Measurements from ENCODE around the gene IPP.

Gene IPP

GRCh38 chr1:45660336-45660735, 90.1 kb downstream of the IPP start:
- H3K9me3 ChIP-seq (ENCODE audit: control insufficient read depth, insufficient read depth, low read length), result no peaks in the 10 kb centered on the region
- H3K9ac ChIP-seq (ENCODE audit: low read depth, low read length), result no peak overlapping the region
- no peak overlapping the region for H3K27ac ChIP-seq (ENCODE audit: low read depth, low read length)
- peaks cover 59% of the 10 kb centered on the region for H3K36me3 ChIP-seq (ENCODE audit: control insufficient read depth, insufficient read depth, low read length)
- H3K27me3 ChIP-seq (ENCODE audit: control insufficient read depth, insufficient read depth, low read length), result no peaks in the 10 kb centered on the region
- H3K4me3 ChIP-seq (ENCODE audit: low read depth, low read length), result no peak overlapping the region
- no peaks in the 10 kb centered on the region for H3K4me1 ChIP-seq (ENCODE audit: control insufficient read depth, insufficient read depth, low read length)

DNA sequence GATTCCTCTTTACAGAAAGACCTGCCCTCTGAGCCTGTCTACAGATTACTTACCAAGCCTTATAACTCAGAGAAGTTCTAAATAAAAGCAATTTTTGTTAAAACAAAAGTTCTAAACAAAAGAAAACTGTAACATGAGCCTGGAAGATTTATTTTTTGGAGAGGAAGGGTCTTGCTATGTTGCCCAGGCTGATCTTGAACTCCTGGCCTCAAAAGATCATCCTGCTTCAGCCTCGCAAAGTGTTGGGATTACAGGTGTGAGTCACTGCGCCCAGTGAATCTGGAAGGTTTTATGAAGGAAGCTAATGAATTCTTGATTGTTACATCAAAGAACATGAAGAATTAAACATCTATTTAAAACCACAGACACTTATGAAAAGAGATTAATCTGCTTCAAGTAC, 91.2 kb downstream of the IPP start:
- H3K9ac ChIP-seq (ENCODE audit: low read depth, low read length), result no peak overlapping the region
- H3K9me3 ChIP-seq (ENCODE audit: control insufficient read depth, insufficient read depth, low read length), result no peaks in the 10 kb centered on the region
- peaks cover 70% of the 10 kb centered on the region for H3K36me3 ChIP-seq (ENCODE audit: control insufficient read depth, insufficient read depth, low read length)
- no peak overlapping the region for H3K4me3 ChIP-seq (ENCODE audit: low read depth, low read length)
- no peaks in the 10 kb centered on the region for H3K27me3 ChIP-seq (ENCODE audit: control insufficient read depth, insufficient read depth, low read length)
- no peaks in the 10 kb centered on the region for H3K4me1 ChIP-seq (ENCODE audit: control insufficient read depth, insufficient read depth, low read length)
- H3K27ac ChIP-seq (ENCODE audit: low read depth, low read length), result no peak overlapping the region

DNA sequence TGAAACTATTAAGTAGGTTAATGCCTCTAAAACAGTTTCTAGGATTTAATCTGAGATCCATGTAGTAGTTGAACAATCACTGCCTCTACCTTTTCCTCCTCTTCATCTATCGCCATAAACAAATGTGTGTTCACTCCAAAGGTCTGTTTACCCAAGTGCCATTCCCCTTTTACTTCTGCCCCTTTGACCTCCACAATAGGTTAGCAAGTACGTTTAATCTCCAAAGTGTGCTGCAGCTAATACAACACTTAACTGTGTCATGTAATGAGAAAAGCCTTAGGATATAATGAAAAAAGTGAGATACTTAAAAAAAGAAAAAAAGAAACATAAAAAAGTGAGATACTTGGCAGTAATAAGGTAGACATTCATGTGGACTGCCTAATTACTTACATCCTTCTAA, 92.3 kb downstream of the IPP start:
- Histone ChIP-seq H3K36me3 (ENCODE audit: control insufficient read depth, insufficient read depth, low read length) (peaks cover 81% of the 10 kb centered on the region), H3K4me3 (ENCODE audit: low read depth, low read length) (no peak overlapping the region)

GRCh38 chr1:45656573-45657226, 93.8 kb downstream of the IPP start:
- Histone ChIP-seq H3K27ac (ENCODE audit: low read depth, low read length) (no peak overlapping the region), H3K4me3 (ENCODE audit: low read depth, low read length) (no peak overlapping the region), H3K9me3 (ENCODE audit: control insufficient read depth, insufficient read depth, low read length) (no peaks in the 10 kb centered on the region), H3K4me1 (ENCODE audit: control insufficient read depth, insufficient read depth, low read length) (no peaks in the 10 kb centered on the region), H3K9ac (ENCODE audit: low read depth, low read length) (no peak overlapping the region), H3K27me3 (ENCODE audit: control insufficient read depth, insufficient read depth, low read length) (no peaks in the 10 kb centered on the region), H3K36me3 (ENCODE audit: control insufficient read depth, insufficient read depth, low read length) (peaks cover 95% of the 10 kb centered on the region)

More for the DNA sequence above, 92.3 kb downstream of the IPP start:
- Histone ChIP-seq H3K9ac (ENCODE audit: low read depth, low read length) (no peak overlapping the region), H3K27me3 (ENCODE audit: control insufficient read depth, insufficient read depth, low read length) (no peaks in the 10 kb centered on the region), H3K4me1 (ENCODE audit: control insufficient read depth, insufficient read depth, low read length) (no peaks in the 10 kb centered on the region), H3K9me3 (ENCODE audit: control insufficient read depth, insufficient read depth, low read length) (no peaks in the 10 kb centered on the region), H3K27ac (ENCODE audit: low read depth, low read length) (no peak overlapping the region)

- no peak overlapping the region for H3K27ac ChIP-seq (ENCODE audit: low read depth, low read length)
- peaks cover 100% of the 10 kb centered on the region for H3K36me3 ChIP-seq (ENCODE audit: control insufficient read depth, insufficient read depth, low read length)
- H3K9ac ChIP-seq (ENCODE audit: low read depth, low read length), result no peak overlapping the region
- no peaks in the 10 kb centered on the region for H3K9me3 ChIP-seq (ENCODE audit: control insufficient read depth, insufficient read depth, low read length)
- no peaks in the 10 kb centered on the region for H3K27me3 ChIP-seq (ENCODE audit: control insufficient read depth, insufficient read depth, low read length)
- H3K4me1 ChIP-seq (ENCODE audit: control insufficient read depth, insufficient read depth, low read length), result no peaks in the 10 kb centered on the region
- H3K4me3 ChIP-seq (ENCODE audit: low read depth, low read length), result no peak overlapping the region
Observed at GRCh38 chr1:45654540-45655280, 95.7 kb downstream of the IPP start.
